Gastrocnemius medialis (tissue), 4 donors: Measurements from ENCODE around the gene NSMCE1.

ENCODE experiments used
- POLR2A ChIP-seq, 2 donors: fragments of 450-650 bp; IDR thresholded peaks; one replicate each; pipeline ENCODE4 v1.6.1; 2017; ENCODE audit warnings: antibody characterized with exemption in 2 of 2, mild to moderate bottlenecking in 2 of 2, moderate library complexity in 2 of 2
- TF ChIP-seq, protein P1 (sequence below), 5 experiments: fragments of 450-650 bp in 3 of 5; fragments of 200-600 bp in 2 of 5; sonication (generic) in 2 of 5; IDR thresholded peaks in 4 of 5; conservative IDR thresholded peaks in 1 of 5; 1 replicate in 4 of 5; 2 replicates in 1 of 5; pipeline ENCODE4 v1.5.1; 2016 to 2019; ENCODE audit warnings: antibody characterized with exemption in 5 of 5, mild to moderate bottlenecking in 3 of 5, moderate library complexity in 3 of 5

DNA sequence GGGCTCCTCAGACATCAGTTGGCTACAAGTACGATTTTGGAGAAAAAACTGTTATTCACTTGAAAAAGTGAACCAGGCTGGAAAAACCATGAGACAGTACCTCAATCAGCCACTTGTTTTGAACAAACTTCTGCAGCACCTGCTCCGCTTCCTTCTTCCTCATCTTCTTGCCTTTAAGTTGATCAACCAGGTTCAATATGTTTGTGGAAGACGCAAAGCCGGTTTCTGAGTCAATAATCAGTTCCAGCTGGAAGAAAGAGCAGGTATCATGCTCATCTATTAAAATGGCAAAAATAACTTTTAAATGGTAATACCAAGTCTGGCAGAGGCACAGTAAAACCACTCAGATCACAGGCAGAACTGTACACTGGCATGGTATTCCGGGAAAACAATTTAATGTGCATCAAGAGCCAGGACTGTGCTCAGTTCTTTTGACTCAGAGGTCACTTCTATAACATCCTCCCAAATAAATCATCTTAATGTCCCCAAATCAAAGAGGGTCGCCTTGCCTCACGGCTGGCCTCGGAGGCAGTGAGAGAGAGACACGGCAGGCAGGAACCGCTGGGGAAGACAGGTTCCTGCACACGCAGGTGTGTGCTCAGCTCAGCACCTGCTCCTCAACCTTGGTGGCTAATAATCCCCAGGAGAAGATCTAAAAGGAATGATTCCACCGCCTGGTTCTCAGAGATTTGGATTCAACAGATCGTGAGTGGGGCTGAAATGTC, 35.5 kb downstream of the NSMCE1 start:
- TF ChIP-seq POLR2A (IDR thresholded peaks at IDR 0.05), result no peak
- TF ChIP-seq, protein P1, sequence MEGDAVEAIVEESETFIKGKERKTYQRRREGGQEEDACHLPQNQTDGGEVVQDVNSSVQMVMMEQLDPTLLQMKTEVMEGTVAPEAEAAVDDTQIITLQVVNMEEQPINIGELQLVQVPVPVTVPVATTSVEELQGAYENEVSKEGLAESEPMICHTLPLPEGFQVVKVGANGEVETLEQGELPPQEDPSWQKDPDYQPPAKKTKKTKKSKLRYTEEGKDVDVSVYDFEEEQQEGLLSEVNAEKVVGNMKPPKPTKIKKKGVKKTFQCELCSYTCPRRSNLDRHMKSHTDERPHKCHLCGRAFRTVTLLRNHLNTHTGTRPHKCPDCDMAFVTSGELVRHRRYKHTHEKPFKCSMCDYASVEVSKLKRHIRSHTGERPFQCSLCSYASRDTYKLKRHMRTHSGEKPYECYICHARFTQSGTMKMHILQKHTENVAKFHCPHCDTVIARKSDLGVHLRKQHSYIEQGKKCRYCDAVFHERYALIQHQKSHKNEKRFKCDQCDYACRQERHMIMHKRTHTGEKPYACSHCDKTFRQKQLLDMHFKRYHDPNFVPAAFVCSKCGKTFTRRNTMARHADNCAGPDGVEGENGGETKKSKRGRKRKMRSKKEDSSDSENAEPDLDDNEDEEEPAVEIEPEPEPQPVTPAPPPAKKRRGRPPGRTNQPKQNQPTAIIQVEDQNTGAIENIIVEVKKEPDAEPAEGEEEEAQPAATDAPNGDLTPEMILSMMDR (IDR thresholded peaks at IDR 0.05 in 4 of 5, conservative IDR thresholded peaks at IDR 0.05 in 1 of 5), result no peak
